Hematopoietic multipotent progenitor cell treated with erythropoietin and hydrocortisone succinate and interleukin-3 and kit ligand, for 4 days (in vitro differentiated cells): Measurements from ENCODE around the gene CIDEA.

ENCODE experiments used
- DNase-seq: peaks from one replicate; pipeline ENCODE4 v3.0.0-alpha.2; 2015

CIDEA gene

GRCh38 chr18:12276736-12277554 lies 22.8 kb downstream of the CIDEA start:
- no peak for DNase-seq

GRCh38 chr18:12278215-12278671 lies 24.1 kb downstream of the CIDEA start:
- peak; percentile 27 for DNase-seq

DNA sequence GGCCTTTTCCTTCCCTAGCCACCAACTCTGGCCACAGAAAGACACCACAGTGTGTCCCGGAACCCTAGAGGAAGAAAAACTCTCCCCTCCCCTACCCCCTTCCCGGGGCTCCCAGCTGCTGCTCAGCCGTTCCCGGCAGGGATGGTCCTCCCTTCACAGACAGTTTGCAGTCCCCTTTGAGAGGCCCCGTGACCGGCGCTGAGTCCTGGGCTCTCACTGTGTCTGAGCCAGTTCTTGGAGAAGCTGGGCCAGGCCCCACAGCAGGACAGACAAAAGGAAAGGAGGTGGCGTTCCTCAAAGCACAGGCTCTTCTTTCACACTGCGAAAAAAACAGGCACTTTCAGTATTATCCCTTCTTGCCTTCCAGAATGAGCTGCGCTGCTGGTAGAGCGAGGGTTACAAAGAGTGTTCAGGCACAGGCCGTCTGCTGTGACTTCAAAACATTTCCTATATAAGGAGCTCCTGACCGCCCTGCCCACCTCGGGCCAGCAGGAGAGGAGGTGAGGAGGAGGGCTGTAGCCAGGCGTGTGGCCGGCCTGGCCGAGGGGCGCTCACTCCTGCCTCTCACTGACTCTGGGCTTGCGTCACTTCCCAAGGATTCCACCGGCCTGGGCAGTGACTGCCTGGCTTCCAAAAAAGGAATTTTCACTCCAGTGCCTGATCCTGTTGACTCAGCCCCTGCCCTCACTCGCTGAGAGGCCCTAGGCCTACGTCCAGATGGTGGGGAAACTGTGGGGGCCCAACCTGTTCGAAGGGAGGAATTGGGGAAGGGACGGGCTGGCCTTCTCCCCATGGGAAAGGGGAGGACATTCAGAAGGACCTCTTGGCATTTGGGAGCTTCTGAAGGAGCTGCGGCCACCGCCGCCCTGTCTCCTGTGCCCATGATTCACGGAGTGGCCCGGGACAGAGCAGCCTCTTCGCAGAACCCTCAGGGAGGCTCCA lies 24.9 kb downstream of the CIDEA start:
- DNase-seq, result no peak

DNA sequence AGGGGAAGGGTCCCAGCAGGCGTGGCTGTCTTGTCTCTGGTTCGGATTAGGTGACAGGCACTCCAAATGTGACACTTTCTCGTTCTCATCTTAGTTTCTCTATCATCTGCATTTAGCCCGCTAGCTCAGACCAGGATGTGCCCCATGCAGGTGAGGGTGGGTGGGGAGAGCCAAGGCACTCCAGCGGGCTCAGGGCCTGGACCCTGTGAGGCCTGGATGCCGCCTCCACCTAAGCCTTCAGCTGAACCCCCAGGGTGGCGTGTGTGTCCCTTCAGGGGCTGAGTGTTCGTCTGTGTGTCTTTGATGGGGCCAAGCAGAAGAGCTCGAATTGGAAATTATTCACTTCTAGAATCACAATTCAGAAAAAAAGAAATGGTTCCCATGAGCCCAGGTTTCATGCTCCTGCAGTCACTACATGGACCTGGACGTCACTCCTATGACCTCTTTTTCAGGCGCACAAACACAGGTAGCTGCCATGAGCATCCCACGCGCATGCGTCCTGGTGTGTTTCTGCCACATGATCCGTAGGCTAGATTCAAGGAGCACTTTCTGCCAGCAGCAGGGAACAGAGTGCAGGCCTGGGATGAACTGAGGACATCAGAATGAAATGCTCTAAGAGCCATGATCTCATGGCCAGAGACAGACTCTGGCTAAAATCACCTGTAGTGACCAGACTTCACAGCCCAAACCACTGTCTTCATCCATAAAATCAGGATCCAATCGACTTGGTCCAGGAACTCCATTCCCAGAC lies 25.8 kb downstream of the CIDEA start:
- DNase-seq, result no peak

DNA sequence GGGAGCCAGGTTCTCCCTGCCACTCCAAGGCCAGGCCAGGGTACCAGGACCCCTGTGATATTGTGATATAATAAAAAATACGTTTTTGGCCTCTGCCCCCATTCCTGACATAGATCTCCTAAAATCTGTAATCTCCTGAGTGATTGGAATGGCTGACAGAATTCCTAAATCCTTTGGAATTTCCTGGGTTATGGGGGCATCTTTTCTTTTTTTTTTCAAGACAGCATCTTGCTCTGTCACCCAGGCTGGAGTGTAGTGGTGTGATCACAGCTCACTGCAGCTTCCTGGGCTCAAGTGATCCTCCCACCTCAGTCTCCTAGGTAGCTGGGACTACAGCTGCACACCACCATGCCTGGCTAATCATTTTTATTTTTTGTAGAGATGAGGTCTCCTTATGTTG lies 27.7 kb downstream of the CIDEA start:
- no peak for DNase-seq

GRCh38 chr18:12282442-12283039 lies 28.4 kb downstream of the CIDEA start:
- DNase-seq, result no peak

- peak; percentile 18 for DNase-seq
Measured at GRCh38 chr18:12283256-12283655, 29.1 kb downstream of the CIDEA start.

GRCh38 chr18:12283666-12284065 lies 29.5 kb downstream of the CIDEA start:
- DNase-seq, result peak; percentile 39

DNA sequence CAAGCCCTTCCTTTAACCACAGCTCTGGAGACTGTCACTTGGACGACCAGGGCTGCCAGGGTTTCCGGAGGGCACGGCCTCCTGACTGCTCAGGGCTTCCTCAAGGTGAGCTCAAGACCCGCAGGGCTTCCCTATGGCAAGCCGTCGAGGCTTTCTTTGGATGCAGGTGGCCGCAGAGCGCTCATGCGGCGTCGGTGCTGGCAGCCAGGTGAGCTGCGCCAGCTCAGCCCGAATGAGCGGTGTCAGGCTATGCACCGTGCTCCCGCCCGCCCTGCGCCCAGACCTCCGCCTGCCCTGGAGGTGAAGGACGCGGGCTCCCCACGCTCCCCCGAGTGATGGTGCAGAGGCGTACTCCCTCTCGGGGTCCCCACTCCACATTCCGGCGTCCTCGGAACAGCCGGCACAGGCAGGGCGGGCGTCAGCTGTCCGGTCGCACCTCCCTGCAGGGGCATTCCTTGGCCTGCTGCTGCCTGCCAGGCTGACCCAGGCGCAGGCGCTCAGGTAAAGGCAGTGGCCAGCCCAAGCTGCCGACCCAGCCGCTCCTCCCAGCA lies 33.0 kb downstream of the CIDEA start:
- DNase-seq, result no peak

DNA sequence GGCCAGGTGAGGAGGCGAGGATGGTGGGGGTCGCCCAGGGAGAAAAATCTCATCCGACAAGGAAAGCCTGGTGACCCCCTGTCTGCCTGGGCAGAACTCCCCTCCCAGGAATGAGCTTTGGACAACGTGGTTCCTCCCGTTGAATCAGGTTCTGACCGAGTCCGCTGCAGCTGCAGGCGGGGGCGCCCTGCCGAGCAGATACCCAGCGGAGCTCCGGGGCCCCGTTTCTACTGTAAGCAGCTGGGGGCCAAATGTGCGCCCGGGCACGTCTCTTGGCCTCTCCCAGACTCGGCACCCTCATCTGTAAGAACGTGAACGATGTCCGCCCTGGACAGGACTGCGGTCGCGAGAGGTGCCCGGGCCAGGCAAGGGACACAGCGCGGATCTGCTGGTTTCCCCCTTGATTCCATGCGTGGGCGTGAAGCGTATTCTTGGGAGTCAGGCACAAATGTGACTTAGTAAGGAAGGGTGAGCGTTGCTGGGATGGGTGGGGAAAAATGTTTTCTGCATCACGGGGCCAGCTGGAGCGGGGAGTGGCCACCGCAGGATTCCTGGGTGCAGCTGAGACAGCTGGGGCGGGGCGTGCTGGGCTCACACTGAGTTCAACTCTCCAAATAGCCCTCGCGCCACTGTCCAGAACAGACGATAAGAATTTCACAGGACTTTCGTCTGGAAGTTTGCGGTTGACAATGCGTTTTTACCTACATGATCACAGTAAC lies 33.7 kb downstream of the CIDEA start:
- peak; percentile 35 for DNase-seq

- no peak for DNase-seq
Measured at GRCh38 chr18:12288403-12288755, 34.2 kb downstream of the CIDEA start.

DNA sequence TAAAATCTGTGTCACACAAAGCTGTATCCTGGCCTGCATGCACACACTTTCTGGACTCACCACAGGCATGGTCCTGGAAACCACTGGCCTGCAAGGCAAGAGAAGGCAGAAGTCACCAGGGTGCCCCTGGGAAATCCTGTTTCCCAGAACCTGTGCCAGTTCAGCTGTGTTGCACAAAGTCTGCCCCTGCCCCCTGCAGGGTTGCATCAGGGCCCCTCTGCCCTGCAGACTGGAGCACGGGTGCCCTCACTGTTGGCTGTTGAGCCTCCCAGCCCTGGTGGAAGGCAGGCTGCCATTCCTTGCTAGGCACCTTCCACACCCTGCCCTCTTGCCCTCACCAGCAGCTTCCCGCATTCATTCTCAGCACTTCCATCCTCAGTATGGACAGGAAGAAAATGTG lies 35.9 kb downstream of the CIDEA start:
- no peak for DNase-seq

DNA sequence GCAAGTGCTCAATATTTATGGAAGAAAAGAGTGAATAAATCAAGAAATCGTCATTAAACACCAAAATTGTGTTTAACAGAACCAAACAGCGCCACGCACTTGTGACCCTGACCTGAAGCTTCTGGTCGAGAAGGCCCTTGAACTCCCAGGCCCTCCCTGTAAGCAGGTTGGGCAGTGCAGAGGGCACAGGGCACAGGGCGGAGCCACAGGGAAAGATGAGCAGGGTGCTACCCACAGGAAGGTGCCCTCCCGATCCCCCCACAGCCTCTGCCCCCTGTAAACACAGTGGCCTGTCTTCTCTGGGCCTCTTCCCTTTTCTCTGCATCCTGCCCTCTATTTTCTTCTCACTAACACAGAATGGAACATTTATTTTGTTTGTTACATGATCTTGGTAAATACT lies 37.0 kb downstream of the CIDEA start:
- DNase-seq, result no peak

- no peak for DNase-seq
Measured at GRCh38 chr18:12291690-12292089, 37.5 kb downstream of the CIDEA start.

DNA sequence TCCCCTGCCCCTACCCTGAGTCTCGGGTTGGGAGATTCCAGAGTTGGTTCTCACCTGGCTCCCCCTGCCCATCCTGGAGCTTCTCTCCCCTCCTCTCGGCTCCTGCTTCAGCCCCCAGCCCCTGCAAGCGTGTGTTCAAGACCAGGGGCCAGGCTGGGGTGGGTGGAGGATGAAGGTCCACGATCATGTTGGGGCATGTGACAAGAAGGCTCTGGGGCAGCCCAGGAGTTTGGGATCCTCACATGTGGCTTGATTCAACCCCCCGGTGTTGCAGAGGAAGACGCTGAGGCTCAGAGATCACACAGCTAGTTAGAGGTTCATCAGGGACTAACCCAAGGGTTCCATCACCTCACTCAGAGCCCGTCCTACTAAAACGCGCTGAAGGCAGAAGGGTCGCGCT lies 39.7 kb downstream of the CIDEA start:
- DNase-seq, result no peak

GRCh38 chr18:12295389-12296086 lies 41.4 kb downstream of the CIDEA start:
- DNase-seq, result no peak

- DNase-seq, result no peak
Measured at GRCh38 chr18:12296087-12296403, 41.9 kb downstream of the CIDEA start.

GRCh38 chr18:12296457-12296856 lies 42.3 kb downstream of the CIDEA start:
- no peak for DNase-seq

- no peak for DNase-seq
Measured at GRCh38 chr18:12299862-12300261, 45.7 kb downstream of the CIDEA start.

- DNase-seq, result no peak
Measured at GRCh38 chr18:12301263-12302005, 47.3 kb downstream of the CIDEA start.
